Left ventricle myocardium superior (tissue), 1 donor: Measurements from ENCODE around the gene PEX10. TPM values are rescaled to one million over a fixed set of nuclear protein-coding genes. Genes with fewer than 3 reads are reported as not detected.

Experiments
- ATAC-seq: fragments of 200-7000 bp; cut with Tn5 transposase; one replicate; pipeline ENCODE4 v1.9.1; 2020; ENCODE audit warnings: mild to moderate bottlenecking, moderate library complexity
- DNase-seq: peaks from one replicate; pipeline ENCODE4 v3.0.0-alpha.2; 2020
- intact Hi-C: fragments of 100-400 bp; cut with micrococcal nuclease; formaldehyde crosslinking; loops from one replicate; pipeline ENCODE4 v1.11.0; 2022
- total RNA-seq: library from RNA; stranded (reverse); fragmentation: NEBNext Ultra II Directional; extraction: Animal tissue kit (Norgen Biotek cat#: 25700); gene quantifications from one replicate; pipeline ENCODE4 v1.2.1, GENCODE V29; 2021
- donor health status: DM: no; HTN: yes; CAD: no; lungs with severe emphysema.

Gene PEX10
- total RNA-seq, 1 donor from 2014 or later, result 13.7 TPM

DNA sequence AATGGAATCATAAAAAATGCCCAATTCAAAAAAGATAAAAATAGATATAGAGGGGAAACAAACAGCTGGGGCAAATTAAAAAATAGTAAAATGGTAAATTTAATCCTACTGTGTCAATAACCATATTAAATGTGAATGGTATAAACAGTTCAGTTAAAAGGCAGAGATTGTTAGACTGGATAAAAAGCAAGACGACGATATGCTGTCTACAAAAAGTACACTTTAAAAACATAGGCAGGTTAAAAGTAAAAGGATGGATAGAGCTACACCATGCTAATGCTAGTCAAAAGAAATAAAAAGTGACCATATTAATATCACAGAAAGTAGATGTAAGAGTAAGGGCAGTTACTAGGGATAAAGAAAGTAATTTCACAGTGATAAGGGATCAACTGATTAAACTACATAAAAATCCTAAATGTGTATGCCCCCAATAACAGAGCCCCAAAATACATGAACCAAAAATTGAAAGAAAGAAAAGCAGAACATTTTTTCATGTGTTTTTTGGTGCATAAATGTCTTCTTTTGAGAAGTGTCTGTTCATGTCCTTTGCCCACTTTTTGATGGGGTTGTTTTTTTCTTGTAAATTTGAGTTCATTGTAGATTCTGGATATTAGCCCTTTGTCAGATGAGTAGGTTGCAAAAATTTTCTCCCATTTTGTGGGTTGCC lies 48.4 kb downstream of the PEX10 start:
- no peak for DNase-seq
- no peak for ATAC-seq

DNA sequence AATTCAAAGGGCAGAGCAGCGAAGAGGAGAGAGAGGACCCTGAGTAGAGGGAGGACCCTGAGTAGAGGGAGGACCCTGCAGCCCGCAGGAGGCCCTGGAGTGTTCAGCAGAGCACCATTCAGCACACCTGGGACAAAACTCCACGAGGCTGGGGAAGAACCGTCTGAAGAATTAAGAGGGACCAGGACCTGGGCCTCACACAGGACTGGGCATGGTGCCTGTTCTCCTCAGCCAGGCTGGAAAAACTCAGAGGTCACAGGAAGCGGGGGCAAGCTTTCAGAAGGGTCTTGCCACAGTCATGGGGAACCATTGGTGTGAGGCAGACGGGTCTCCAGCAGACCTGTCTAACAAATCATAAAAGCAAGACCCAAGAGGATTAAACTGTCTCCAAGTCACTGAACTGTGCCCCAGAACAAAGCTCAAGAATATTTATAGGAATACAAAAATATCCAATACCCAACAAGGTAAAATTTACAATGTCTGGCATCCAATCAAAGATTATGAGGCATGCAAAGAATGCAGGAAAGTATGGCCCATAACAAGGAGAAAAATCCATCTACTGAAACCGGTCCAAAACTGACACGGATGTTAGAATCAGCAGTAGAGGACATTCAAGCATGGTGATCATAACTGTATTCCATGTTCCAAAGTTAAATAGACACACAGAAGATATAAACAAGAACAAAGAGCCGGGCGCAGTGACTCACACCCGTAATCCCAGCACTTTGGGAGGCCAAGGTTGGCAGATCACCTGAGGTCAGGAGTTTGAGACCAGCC lies 51.6 kb downstream of the PEX10 start:
- ATAC-seq (no peak), DNase-seq (no peak)
- intact Hi-C loops, result no loop called here

More for the DNA sequence above, 48.4 kb downstream of the PEX10 start:
- intact Hi-C loops, result no loop called here

DNA sequence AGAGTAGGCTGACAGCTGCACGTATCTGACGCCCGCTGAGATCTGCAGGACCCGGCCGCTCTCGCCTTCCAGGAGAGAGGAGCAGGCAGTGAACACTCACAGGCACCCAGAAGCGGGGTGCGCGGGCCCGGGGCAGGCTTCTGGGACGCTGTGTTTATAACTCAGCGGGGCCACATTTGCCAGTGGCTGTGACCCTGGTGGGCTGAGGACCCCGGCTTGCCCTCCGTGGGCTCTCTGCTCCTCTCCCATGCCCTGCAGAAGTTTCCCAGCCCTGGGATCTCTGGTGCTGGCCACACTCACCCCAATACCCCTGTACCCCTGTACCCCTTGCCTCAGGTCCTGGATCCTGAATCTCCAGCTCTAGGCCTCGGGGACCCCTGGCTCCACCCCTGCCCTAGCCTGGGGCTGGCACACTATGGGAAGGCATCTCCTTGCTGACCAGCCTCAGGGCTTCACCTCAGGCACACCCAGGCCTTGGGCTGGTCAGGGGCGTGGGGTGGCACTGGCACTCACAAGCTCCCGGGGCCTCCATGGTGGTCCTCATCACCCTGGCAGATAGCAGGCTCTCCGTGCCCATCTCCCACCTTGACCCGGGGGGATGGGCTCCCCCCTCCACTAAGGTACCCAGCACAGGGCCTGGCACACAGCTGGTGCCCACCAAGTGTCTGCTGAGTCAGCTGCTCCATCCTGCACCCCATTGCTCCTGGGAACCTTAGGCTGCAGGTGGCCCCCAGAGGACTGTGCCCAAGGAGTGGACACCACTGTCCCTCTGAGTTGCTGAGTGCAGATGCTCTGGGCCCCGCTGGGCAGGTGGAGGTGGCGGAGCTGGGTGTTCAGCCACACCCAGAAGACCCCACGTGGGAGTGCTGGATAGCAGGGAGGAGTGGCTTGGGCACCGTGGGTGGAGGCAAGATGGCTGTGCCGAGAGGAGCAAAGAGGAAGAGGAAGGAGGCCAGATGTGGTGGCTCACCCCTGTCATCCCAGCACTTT lies 53.4 kb downstream of the PEX10 start:
- peak; percentile 18 for DNase-seq
- no peak for ATAC-seq
- intact Hi-C loops, result no loop called here

DNA sequence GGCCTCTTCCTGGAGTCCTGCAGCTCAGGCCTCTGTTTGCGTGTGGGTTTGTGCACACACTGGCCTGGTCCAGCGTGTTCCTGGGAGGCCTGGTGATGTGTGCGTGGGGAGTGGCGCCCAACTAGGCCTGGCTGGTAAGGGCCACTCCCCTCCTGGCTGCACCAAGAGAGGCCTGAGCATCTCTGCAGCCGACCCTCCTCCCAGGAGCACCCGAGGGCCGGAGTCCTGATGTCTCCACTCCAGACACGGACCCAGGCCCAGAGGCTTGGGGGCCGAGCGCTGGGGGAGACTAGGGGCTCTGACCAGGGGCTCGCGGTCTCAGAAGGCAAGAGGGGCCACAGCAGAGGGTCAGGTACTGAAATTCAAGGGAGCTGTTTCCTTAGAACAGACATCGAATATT lies 54.3 kb downstream of the PEX10 start:
- no peak for ATAC-seq
- DNase-seq, result peak; percentile 12
- intact Hi-C loops, result no loop called here

DNA sequence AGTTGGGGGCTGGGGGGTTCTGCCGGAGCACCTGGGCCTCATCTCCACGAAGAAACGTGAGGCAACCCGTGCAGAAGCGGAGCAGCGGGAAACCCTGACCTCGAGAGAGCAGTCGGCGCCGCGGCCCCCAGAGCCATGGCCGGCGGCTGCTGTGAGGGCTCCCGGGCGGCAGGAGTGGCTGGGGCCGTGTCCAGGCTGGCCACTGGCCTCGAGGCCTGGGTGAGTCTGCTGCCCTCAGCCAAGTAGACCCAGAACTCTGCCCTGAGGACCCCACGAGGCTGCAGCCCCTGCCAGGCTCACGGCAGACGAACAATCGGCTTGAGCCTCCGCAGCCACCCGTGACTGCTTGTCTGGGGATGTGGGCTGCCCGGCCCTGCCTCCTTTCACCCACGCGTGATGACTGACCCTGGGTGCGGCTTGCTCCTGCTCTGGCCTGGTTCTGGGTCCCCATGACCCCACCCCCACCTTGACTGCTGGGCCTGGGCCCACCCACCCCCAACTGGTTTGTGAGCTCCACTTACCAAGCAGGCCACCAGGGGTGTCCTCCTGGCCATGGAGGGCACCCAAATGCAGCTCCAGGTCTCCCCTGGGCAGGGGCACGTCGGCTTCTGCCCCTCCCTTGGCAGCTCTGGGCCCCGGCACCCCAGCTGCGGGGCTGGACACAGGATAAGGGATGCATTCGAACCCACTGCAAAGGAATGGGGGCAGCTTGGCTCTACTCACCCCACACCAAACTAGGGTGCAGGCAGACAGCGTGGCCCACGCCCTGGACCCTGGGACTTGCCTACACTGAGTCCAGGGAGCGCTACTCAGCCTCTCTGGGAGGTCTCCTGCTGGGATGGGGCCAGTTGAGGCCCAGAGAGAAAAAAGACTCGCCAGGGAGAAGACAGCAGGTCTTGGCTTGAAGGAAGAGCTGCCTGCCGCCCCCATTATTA lies 55.2 kb downstream of the PEX10 start:
- intact Hi-C loops, result no loop called here
- ATAC-seq (no peak), DNase-seq (peak; percentile 17)

DNA sequence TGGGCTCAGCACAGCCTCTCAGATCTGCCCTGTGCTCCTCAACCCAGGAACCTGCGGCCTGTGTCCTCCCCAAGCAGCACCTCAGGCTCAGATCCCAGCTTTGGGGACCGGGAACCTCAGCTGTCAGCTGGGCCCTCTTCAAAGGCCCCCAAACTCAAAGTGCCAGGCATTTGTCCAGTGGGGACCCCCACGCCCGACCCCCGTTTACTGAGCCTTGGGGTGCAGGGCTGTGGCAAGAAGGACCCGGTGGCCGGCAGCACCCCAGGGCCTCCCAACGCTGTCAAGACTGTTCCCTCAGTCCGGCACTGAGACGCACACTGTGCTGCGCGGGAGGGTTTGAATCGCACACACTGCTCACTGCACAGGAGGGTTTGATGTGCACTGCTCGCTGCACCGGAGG lies 56.0 kb downstream of the PEX10 start:
- intact Hi-C loops, result no loop called here
- DNase-seq (peak; percentile 23), ATAC-seq (no peak)

DNA sequence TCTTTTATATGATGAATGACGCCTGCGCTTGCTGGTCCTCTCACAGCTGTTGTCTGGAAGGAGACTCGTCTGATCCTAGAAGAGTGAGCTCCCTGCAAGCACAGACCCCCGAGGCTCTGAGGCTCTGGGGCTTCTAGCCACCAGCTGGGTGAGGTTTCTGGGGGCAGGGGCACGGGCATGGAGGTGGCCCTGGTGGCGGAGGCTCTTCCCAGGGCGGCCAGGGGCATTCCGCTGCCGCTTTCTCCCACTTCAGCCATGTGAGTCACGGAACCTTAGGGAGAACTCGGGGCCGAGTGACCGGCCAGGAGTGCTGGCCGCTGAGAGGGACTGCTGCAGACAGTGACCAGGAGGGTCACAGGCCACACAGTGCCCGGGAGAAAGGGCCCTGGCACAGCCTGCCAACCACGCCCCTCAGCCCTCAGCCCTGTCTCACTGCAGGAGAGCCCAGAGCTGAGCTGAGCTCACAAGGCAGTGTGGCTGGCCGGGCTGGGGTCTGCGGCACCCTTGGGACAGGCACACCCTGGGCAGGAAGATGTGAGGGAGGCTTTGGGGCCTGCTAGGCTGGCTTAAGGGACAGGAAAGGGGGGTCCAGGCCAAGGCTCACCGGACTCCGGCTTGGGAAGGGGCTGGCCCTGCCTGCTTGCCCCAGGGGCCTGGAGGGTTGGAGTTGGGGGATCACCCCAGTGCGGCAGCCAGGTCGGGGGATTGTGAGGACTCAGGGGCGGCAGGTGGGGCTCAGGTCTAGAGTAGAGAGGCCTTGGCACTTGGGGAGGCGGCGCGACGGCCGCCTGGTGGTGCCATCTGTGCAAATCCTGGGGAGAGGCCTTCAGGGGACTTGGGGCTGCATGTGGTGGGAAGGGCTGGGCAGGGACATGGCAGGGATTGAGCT lies 56.7 kb downstream of the PEX10 start:
- intact Hi-C loops, result no loop called here
- no peak for ATAC-seq
- peak; percentile 18 for DNase-seq

DNA sequence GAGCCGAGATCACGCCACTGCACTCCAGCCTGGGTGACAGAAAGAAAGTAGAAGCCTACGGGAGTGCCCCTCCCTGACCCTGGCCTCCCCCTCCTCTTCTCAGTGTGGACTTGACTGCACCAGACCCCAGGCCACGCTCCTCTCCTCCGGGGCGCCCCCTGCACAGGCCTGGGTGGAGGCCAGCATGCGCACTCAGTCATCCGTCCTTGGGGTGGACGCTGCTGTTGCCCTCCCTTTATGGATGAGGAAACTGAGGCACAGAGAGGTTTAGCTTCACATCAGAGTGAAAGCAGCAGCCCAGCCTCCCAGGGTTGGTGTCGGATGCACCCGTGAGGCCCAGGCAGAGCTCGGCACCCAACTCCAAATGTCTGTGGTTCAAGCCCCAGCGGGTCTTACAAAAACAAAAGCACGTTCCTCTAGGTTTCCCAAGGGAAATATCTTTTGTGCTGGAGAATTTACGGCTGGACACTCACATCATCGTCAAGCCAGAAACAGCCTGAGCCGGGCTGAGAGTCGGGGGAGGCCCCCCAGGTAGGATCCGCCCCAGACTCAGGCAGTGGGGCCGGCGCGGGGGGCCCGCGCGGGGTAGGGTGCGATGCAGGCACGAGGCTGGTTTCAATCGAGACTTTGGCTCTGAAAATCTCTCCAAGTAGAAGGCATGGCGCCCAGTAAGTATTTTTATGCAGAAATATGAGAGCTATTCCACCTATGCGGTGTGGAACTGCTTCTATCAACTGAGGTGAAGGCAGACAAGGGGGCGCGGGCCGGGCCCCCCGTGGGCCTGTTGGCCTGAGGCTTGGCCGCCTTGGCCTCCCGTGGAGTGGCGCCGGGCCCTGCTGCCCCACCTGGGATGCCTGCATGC lies 57.6 kb downstream of the PEX10 start:
- intact Hi-C loops, result no loop called here
- peak; percentile 14 for DNase-seq
- ATAC-seq, result no peak

Other genes with a start within 250 kb of the PEX10 start
- 38.4 TPM for gene FAAP20, start 217.8 kb downstream of the PEX10 start, total RNA-seq
- 35.3 TPM for gene SKI, start 184.2 kb downstream of the PEX10 start, total RNA-seq
- 5.3 TPM for gene MORN1, start 21.0 kb downstream of the PEX10 start, total RNA-seq
- gene RER1, start 20.7 kb downstream of the PEX10 start, total RNA-seq, result 98.1 TPM
- 0.25 TPM for gene PLCH2, start 63.7 kb upstream of the PEX10 start, total RNA-seq
- 50.2 TPM for gene PANK4, start 114.0 kb upstream of the PEX10 start, total RNA-seq
- gene HES5, start 117.7 kb upstream of the PEX10 start, total RNA-seq, result 1.7 TPM
- gene TNFRSF14, start 143.8 kb upstream of the PEX10 start, total RNA-seq, result 16.0 TPM
- gene PRXL2B, start 174.2 kb upstream of the PEX10 start, total RNA-seq, result 11.2 TPM
- gene MMEL1, start 220.5 kb upstream of the PEX10 start, total RNA-seq, result not detected